ENCODE results near the gene C2CD5. TPM values are rescaled to one million over a fixed set of nuclear protein-coding genes. Genes with fewer than 3 reads are reported as not detected.

The C2CD5 gene
- total RNA-seq, 1 experiment from 2014 or later, result 21.4 TPM

GRCh38 chr12:22408610-22409376 is 135.5 kb downstream of the C2CD5 start:
- ChIA-PET POLR2A (interaction anchor here (0.6 kb wide), 1 partner anchor 37 kb away, joined by 3 read pairs; no protein-coding TSS in a partner anchor), CTCF (interaction anchor here (0.6 to 2.2 kb wide), 2 partner anchors 35 to 47 kb away, joined by 4 to 6 read pairs; no protein-coding TSS in a partner anchor)
- Mint-ChIP-seq H3K4me3 (ENCODE audit: unreplicated experiment) (no peak overlapping the region), H3K9me3 (ENCODE audit: unreplicated experiment) (no peaks in the 10 kb centered on the region), H3K4me1 (ENCODE audit: insufficient read depth, unreplicated experiment) (no peaks in the 10 kb centered on the region), H3K27me3 (ENCODE audit: insufficient read depth, unreplicated experiment) (no peaks in the 10 kb centered on the region), H3K36me3 (ENCODE audit: insufficient read depth, unreplicated experiment) (no peaks in the 10 kb centered on the region), H3K27ac (ENCODE audit: low read depth, unreplicated experiment) (no peak overlapping the region)
- DNase-seq (ENCODE audit: unreplicated experiment), result no peak
- intact Hi-C loops (cut with micrococcal nuclease), result no loop called here
- BruUV-seq (replicated peaks), result no TSS peak
- no peak for TF ChIP-seq CTCF (IDR thresholded peaks at IDR 0.05; ENCODE audit: unreplicated experiment)

- Mint-ChIP-seq H3K27me3 (ENCODE audit: insufficient read depth, unreplicated experiment) (no peaks in the 10 kb centered on the region), H3K9me3 (ENCODE audit: unreplicated experiment) (no peaks in the 10 kb centered on the region), H3K4me1 (ENCODE audit: insufficient read depth, unreplicated experiment) (no peaks in the 10 kb centered on the region), H3K27ac (ENCODE audit: low read depth, unreplicated experiment) (no peak overlapping the region), H3K4me3 (ENCODE audit: unreplicated experiment) (no peak overlapping the region), H3K36me3 (ENCODE audit: insufficient read depth, unreplicated experiment) (no peaks in the 10 kb centered on the region)
- intact Hi-C loops (cut with micrococcal nuclease), result no loop called here
- no peak for DNase-seq (ENCODE audit: unreplicated experiment)
- no TSS peak for BruUV-seq (replicated peaks)
- ChIA-PET CTCF (interaction anchor here (0.9 to 1.7 kb wide), 2 partner anchors 45 to 51 kb away, joined by 3 to 5 read pairs; no protein-coding TSS in a partner anchor), POLR2A (no interaction called here)
- TF ChIP-seq CTCF (IDR thresholded peaks at IDR 0.05; ENCODE audit: unreplicated experiment), result no peak
These were observed 136.9 kb downstream of the C2CD5 start for GRCh38 chr12:22407397-22407796.

- no peak for TF ChIP-seq CTCF (IDR thresholded peaks at IDR 0.05; ENCODE audit: unreplicated experiment)
- Mint-ChIP-seq H3K4me1 (ENCODE audit: insufficient read depth, unreplicated experiment) (no peaks in the 10 kb centered on the region), H3K9me3 (ENCODE audit: unreplicated experiment) (no peaks in the 10 kb centered on the region), H3K27me3 (ENCODE audit: insufficient read depth, unreplicated experiment) (no peaks in the 10 kb centered on the region), H3K36me3 (ENCODE audit: insufficient read depth, unreplicated experiment) (no peaks in the 10 kb centered on the region), H3K4me3 (ENCODE audit: unreplicated experiment) (no peak overlapping the region), H3K27ac (ENCODE audit: low read depth, unreplicated experiment) (no peak overlapping the region)
- intact Hi-C loops (cut with micrococcal nuclease), result no loop called here
- no peak for DNase-seq (ENCODE audit: unreplicated experiment)
- CTCF ChIA-PET, result interaction anchor here (0.9 to 1.7 kb wide), 2 partner anchors 46 to 52 kb away, joined by 3 to 5 read pairs; no protein-coding TSS in a partner anchor
- POLR2A ChIA-PET, result no interaction called here
- no TSS peak for BruUV-seq (replicated peaks)
These were observed 137.7 kb downstream of the C2CD5 start for GRCh38 chr12:22406627-22407026.

- Mint-ChIP-seq H3K4me1 (ENCODE audit: insufficient read depth, unreplicated experiment) (no peaks in the 10 kb centered on the region), H3K36me3 (ENCODE audit: insufficient read depth, unreplicated experiment) (no peaks in the 10 kb centered on the region), H3K27ac (ENCODE audit: low read depth, unreplicated experiment) (no peak overlapping the region), H3K9me3 (ENCODE audit: unreplicated experiment) (peaks cover 7% of the 10 kb centered on the region), H3K27me3 (ENCODE audit: insufficient read depth, unreplicated experiment) (no peaks in the 10 kb centered on the region), H3K4me3 (ENCODE audit: unreplicated experiment) (no peak overlapping the region)
- intact Hi-C loops (cut with micrococcal nuclease), result no loop called here
- ChIA-PET CTCF (interaction anchor here (0.6 to 0.7 kb wide), 2 partner anchors 14 to 43 kb away, joined by 3 to 5 read pairs; no protein-coding TSS in a partner anchor), POLR2A (no interaction called here)
- TF ChIP-seq CTCF (IDR thresholded peaks at IDR 0.05; ENCODE audit: unreplicated experiment), result no peak
- DNase-seq (ENCODE audit: unreplicated experiment), result no peak
- no TSS peak for BruUV-seq (replicated peaks)
These were observed 144.7 kb downstream of the C2CD5 start for GRCh38 chr12:22399464-22400180.

Data from MCF 10A (cell line).